IPS-20b (cell line): ENCODE data around the gene M6PR.
A peak's percentile ranks its signal among the peaks of the same experiment; 100 is the strongest.
"Not testable (repeated sequence)": the region's sequence is repeated elsewhere in the genome, so short reads cannot be mapped to it uniquely, and the experiment has no call there.

Experiments
- H3K27ac ChIP-seq: one replicate; pipeline ENCODE4 v1.5.1; 2013; ENCODE audit warnings: low read length
- H3K27me3 ChIP-seq: 2 replicates; pipeline ENCODE4 v1.6.1; 2013; ENCODE audit warnings: mild to moderate bottlenecking, low read length, inconsistent platforms; ENCODE audit not compliant: insufficient read depth
- H3K36me3 ChIP-seq: 2 replicates; pipeline ENCODE4 v1.6.1; 2013; ENCODE audit warnings: low read depth, mild to moderate bottlenecking, inconsistent platforms, low read length, moderate library complexity; ENCODE audit not compliant: insufficient read depth
- H3K4me1 ChIP-seq: 2 replicates; pipeline ENCODE4 v1.6.1; 2013; ENCODE audit warnings: mild to moderate bottlenecking, control low read depth, inconsistent platforms, low read length, moderate library complexity; ENCODE audit not compliant: insufficient read depth
- H3K4me3 ChIP-seq: 2 replicates; pipeline ENCODE4 v1.5.1; 2013; ENCODE audit warnings: mild to moderate bottlenecking, low read length, inconsistent platforms
- H3K9ac ChIP-seq: 2 replicates; pipeline ENCODE4 v1.6.1; 2013; ENCODE audit warnings: low read depth, mild to moderate bottlenecking, inconsistent platforms, low read length, moderate library complexity
- H3K9me3 ChIP-seq: 2 replicates; pipeline ENCODE4 v1.6.1; 2013; ENCODE audit warnings: mild to moderate bottlenecking, low read depth, low read length, inconsistent platforms; ENCODE audit not compliant: insufficient read depth

M6PR gene

GRCh38 chr12:8950221-8950527, 729 bp upstream of the M6PR start:
- Histone ChIP-seq H3K27me3 (no peaks in the 10 kb centered on the region), H3K36me3 (peaks cover 28% of the 10 kb centered on the region), H3K4me1 (no peaks in the 10 kb centered on the region), H3K9me3 (peaks cover 8% of the 10 kb centered on the region; the same call in 1 of the 2 replicates), H3K4me3 (peak overlapping the region; percentile 98), H3K9ac (peak overlapping the region; percentile 94), H3K27ac (peak overlapping the region; percentile 98)

- peak overlapping the region; percentile 98 for H3K27ac ChIP-seq
- no peaks in the 10 kb centered on the region for H3K4me1 ChIP-seq
- peak overlapping the region; percentile 98 for H3K4me3 ChIP-seq
- H3K9ac ChIP-seq: peak overlapping the region; percentile 94
- H3K9me3 ChIP-seq: peaks cover 8% of the 10 kb centered on the region; the same call in 1 of the 2 replicates
- no peaks in the 10 kb centered on the region for H3K27me3 ChIP-seq
- H3K36me3 ChIP-seq: peaks cover 38% of the 10 kb centered on the region
Observed at GRCh38 chr12:8948701-8949341, 624 bp downstream of the M6PR start.

DNA sequence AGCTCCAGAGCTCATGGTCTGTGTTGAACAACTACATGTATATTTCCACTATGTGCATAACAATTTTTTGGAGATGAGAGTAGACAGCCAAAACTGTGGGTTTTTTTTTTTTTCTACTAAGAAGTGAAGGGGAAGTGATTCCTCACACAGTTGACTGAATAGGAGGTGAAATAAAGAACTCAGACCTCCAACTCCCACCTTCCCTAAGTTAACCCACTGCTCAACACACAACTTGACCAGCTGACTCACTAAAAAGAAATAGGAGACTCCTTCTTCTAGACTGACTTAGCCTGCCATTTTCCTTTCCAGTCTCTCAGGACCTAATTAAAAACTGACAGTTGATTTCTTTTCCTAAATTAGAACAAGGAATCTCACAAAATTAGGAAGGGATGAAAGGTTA, 1.7 kb downstream of the M6PR start:
- H3K9me3 ChIP-seq: peaks cover 3% of the 10 kb centered on the region; the same call in 1 of the 2 replicates
- peaks cover 39% of the 10 kb centered on the region for H3K36me3 ChIP-seq
- no peaks in the 10 kb centered on the region for H3K27me3 ChIP-seq
- no peaks in the 10 kb centered on the region for H3K4me1 ChIP-seq
- no peak overlapping the region for H3K27ac ChIP-seq
- peak overlapping the region; percentile 98 for H3K4me3 ChIP-seq
- no peak overlapping the region; the same call in 1 of the 2 replicates for H3K9ac ChIP-seq

DNA sequence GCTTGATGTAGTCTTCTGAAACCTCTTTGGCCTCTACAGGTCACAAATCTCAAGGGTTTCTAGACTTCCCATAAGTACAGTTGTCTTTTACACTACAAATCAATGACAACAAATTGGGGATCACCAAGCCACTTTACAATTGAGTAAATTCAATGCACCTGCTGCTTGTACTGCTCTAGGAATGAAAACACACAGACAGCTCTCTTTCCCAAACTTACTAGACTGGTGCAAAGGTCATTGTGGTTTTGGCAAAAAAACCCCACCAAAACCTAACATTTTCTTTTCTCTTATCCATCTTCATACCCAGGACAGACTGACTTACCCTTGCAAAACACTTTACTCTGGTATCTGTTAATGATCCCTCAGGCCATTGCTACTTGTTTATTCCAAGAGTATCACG, 2.7 kb downstream of the M6PR start:
- Histone ChIP-seq H3K9me3 (no peaks in the 10 kb centered on the region), H3K27me3 (no peaks in the 10 kb centered on the region), H3K9ac (no peak overlapping the region), H3K27ac (no peak overlapping the region), H3K4me1 (no peaks in the 10 kb centered on the region), H3K4me3 (no peak overlapping the region), H3K36me3 (peaks cover 49% of the 10 kb centered on the region)

GRCh38 chr12:8943565-8944186, 5.8 kb downstream of the M6PR start:
- H3K4me1 ChIP-seq: no peaks in the 10 kb centered on the region
- H3K9ac ChIP-seq: no peak overlapping the region
- H3K4me3 ChIP-seq: no peak overlapping the region
- no peaks in the 10 kb centered on the region for H3K27me3 ChIP-seq
- H3K27ac ChIP-seq: no peak overlapping the region
- no peaks in the 10 kb centered on the region for H3K9me3 ChIP-seq
- peaks cover 62% of the 10 kb centered on the region for H3K36me3 ChIP-seq

DNA sequence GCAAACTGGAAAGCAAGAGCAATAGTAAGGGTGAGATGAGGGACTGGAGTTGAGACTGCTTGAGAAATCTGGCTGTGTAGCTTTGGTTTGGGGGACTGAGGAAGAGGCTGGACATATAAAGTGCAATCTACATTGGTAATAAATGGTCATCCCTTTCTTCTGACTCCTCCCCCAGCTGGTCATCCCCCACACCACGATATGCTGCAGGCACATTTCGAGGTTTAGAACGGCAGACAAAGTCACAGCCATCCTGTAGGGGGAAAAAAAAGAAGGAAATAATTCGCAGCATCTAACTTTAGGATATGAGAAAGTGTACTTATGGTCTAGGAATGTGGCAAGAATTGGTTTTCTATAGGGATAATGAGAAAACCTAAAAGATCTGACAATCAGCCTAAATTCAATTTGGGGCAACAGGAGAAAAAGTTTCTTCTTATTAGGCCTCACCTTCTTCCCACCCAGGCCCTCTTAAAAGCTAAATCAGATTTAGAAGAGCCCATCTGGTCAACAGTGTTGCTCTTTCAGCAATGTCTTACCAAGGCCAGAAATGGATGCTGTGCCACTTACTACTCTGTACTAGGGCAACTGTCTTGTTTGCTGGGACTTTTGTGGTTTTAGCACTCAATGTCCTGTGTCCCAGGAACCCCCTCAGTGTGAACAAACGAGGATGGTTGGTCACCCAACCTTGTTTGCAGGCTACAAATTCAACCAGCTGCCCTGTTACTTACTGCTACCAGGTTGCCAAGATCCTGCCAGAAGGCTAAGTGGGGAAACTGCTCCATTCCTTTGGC, 7.6 kb downstream of the M6PR start:
- Histone ChIP-seq H3K9ac (no peak overlapping the region), H3K4me1 (no peaks in the 10 kb centered on the region), H3K36me3 (peaks cover 80% of the 10 kb centered on the region), H3K4me3 (no peak overlapping the region), H3K9me3 (no peaks in the 10 kb centered on the region), H3K27me3 (no peaks in the 10 kb centered on the region), H3K27ac (no peak overlapping the region)

- H3K4me1 ChIP-seq, H3K9ac ChIP-seq, H3K27me3 ChIP-seq, H3K9me3 ChIP-seq, H3K4me3 ChIP-seq, H3K27ac ChIP-seq: not testable (repeated sequence)
- H3K36me3 ChIP-seq: peaks cover 82% of the 10 kb centered on the region
Observed at GRCh38 chr12:8937842-8938442, 11.5 kb downstream of the M6PR start.

GRCh38 chr12:8936735-8937134, 12.7 kb downstream of the M6PR start:
- Histone ChIP-seq H3K27me3 (no peaks in the 10 kb centered on the region), H3K36me3 (peaks cover 80% of the 10 kb centered on the region)

DNA sequence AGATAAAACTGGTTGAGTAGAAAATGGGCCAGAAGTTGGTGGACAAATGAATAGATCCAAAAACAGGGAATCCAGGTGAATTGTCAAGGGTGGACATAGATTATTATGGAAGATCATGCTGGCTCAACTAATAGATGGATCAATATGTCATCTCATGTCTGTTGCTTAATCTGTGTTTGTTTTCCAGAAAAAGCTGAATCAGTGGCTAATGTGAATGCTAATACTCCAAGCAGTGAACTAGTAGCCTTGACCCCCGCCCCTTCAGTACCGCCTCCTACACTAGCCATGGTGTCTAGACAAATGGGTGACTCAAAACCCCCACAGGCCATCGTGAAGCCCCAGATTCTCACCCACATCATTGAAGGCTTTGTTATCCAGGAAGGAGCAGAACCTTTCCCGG, 15.4 kb downstream of the M6PR start:
- H3K9me3 ChIP-seq, H3K9ac ChIP-seq, H3K27me3 ChIP-seq, H3K4me1 ChIP-seq, H3K4me3 ChIP-seq, H3K27ac ChIP-seq: not testable (repeated sequence)
- peaks cover 95% of the 10 kb centered on the region for H3K36me3 ChIP-seq

More at GRCh38 chr12:8936735-8937134, 12.7 kb downstream of the M6PR start:
- Histone ChIP-seq H3K4me3 (no peak overlapping the region), H3K9me3 (no peaks in the 10 kb centered on the region), H3K9ac (no peak overlapping the region), H3K4me1 (no peaks in the 10 kb centered on the region), H3K27ac (no peak overlapping the region)

DNA sequence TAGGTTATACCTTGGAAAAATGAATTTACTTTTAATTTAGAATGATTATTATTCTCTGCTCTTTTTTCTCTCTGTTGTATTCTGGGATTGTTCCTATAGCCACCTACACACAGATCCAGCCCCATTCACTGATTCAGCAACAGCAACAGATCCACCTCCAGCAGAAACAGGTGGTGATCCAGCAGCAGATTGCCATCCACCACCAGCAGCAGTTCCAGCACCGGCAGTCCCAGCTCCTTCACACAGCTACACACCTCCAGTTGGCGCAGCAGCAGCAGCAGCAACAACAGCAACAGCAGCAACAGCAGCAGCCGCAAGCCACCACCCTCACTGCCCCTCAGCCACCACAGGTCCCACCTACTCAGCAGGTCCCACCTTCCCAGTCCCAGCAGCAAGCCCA, 17.0 kb downstream of the M6PR start:
- not testable (repeated sequence) for H3K4me3 ChIP-seq, H3K27me3 ChIP-seq, H3K9me3 ChIP-seq, H3K27ac ChIP-seq, H3K9ac ChIP-seq, H3K4me1 ChIP-seq
- H3K36me3 ChIP-seq: peaks cover 95% of the 10 kb centered on the region

DNA sequence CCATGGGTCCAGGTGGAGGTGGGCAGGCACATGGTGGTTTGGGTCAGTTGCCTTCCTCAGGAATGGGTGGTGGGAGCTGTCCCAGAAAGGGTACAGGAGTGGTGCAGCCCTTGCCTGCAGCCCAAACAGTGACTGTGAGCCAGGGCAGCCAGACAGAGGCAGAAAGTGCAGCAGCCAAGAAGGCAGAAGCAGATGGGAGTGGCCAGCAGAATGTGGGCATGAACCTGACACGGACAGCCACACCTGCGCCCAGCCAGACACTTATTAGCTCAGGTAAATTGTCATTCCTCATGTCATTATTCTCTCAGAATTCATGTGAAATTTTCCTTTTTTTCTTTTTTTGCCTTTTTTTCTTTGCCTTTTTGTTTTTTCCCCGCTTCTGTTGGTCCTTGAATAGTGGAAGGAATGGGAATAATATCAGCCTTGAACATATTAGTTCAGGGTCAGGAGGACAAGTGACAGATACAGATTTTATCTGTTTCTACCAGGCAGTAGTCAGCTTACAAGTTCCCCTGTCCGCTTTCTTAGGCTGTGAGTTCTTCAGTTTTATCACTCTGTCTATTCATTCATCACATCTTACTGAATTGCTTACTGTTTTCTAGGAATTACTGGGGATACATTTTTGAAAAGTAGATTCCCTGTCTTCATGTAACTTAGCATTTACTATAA, 18.7 kb downstream of the M6PR start:
- not testable (repeated sequence) for H3K27me3 ChIP-seq, H3K4me1 ChIP-seq, H3K9ac ChIP-seq, H3K4me3 ChIP-seq, H3K9me3 ChIP-seq, H3K27ac ChIP-seq
- peaks cover 92% of the 10 kb centered on the region for H3K36me3 ChIP-seq
